Suprapubic skin (tissue), 4 donors: ENCODE measurements around the gene KNDC1. TPM values are rescaled to one million over a fixed set of nuclear protein-coding genes. Genes with fewer than 3 reads are reported as not detected.
"Not testable (repeated sequence)": the region's sequence is repeated elsewhere in the genome, so short reads cannot be mapped to it uniquely, and the experiment has no call there.

ENCODE experiments used
- DNase-seq, 2 donors: peaks; one replicate each; pipeline ENCODE4 v3.0.0-alpha.2; 2019; ENCODE audit warnings: low spot score in 2 of 2
- H3K27ac ChIP-seq: fragments of 200-600 bp; sonication (generic); one replicate; pipeline ENCODE4 v1.5.1; 2019
- H3K27me3 ChIP-seq: fragments of 200-600 bp; sonication (generic); one replicate; pipeline ENCODE4 v1.5.1; 2019
- H3K36me3 ChIP-seq: fragments of 200-600 bp; sonication (generic); one replicate; pipeline ENCODE4 v1.5.1; 2019
- H3K4me1 ChIP-seq: fragments of 200-600 bp; sonication (generic); one replicate; pipeline ENCODE4 v1.5.1; 2019
- H3K4me3 ChIP-seq: fragments of 200-600 bp; sonication (generic); one replicate; pipeline ENCODE4 v1.5.1; 2019; ENCODE audit warnings: mild to moderate bottlenecking
- H3K9me3 ChIP-seq: fragments of 200-600 bp; sonication (generic); one replicate; pipeline ENCODE4 v1.5.1; 2019
- CTCF ChIP-seq, 2 donors: fragments of 200-600 bp in 1 of 2; fragments of 450-650 bp in 1 of 2; sonication (generic) in 1 of 2; IDR thresholded peaks; one replicate each; pipeline ENCODE4 v1.5.1; 2016 to 2019; ENCODE audit warnings: antibody characterized with exemption in 2 of 2, mild to moderate bottlenecking in 1 of 2, moderate library complexity in 1 of 2
- EP300 ChIP-seq: sonication (generic); formaldehyde crosslinking; IDR thresholded peaks from one replicate; pipeline ENCODE4 v1.6.1; 2017; ENCODE audit warnings: antibody characterized with exemption
- POLR2A ChIP-seq, 2 donors: fragments of 450-650 bp; IDR thresholded peaks; one replicate each; pipeline ENCODE4 v1.6.1; 2017; ENCODE audit warnings: antibody characterized with exemption in 2 of 2, mild to moderate bottlenecking in 2 of 2, moderate library complexity in 2 of 2
- POLR2AphosphoS5 ChIP-seq, 3 donors: sonication (generic); formaldehyde crosslinking; IDR thresholded peaks; one replicate each; pipeline ENCODE4 v1.6.1; 2017; ENCODE audit warnings: antibody characterized with exemption in 3 of 3
- WGBS: methylation state at CpG from one replicate; pipeline ENCODE4 v1.1.5; 2018; 5-methylcytosine and 5-hydroxymethylcytosine counted together
- total RNA-seq, 4 donors: library from RNA; depleted of rRNA; stranded (reverse); fragments of >200 nt; gene quantifications; one replicate each; pipeline ENCODE4 v1.1.0, GENCODE V29; 2016

The KNDC1 gene
- total RNA-seq, 4 donors from 2014 or later: 0.08 to 2.5 (median 0.58) TPM

GRCh38 chr10:133231946-133232574 is 72.0 kb downstream of the KNDC1 start:
- H3K27ac ChIP-seq: no peak overlapping the region
- no peaks in the 10 kb centered on the region for H3K9me3 ChIP-seq
- H3K36me3 ChIP-seq: no peaks in the 10 kb centered on the region
- 46% methylated on average over 8 of the region's 11 CpGs for WGBS
- H3K4me3 ChIP-seq: no peak overlapping the region
- no peak for DNase-seq
- peaks cover 100% of the 10 kb centered on the region for H3K27me3 ChIP-seq
- peaks cover 36% of the 10 kb centered on the region for H3K4me1 ChIP-seq
- no peak for TF ChIP-seq EP300
- no peak for TF ChIP-seq POLR2A (IDR thresholded peaks at IDR 0.05)
- TF ChIP-seq CTCF (IDR thresholded peaks at IDR 0.05): no peak
- no peak for TF ChIP-seq POLR2AphosphoS5 (IDR thresholded peaks at IDR 0.05)

- H3K4me3 ChIP-seq, H3K9me3 ChIP-seq, DNase-seq, H3K27ac ChIP-seq, H3K36me3 ChIP-seq: not testable (repeated sequence)
- Histone ChIP-seq H3K4me1 (peaks cover 44% of the 10 kb centered on the region), H3K27me3 (peaks cover 100% of the 10 kb centered on the region)
- WGBS: 58% methylated on average over 9 of the region's 10 CpGs
Measured at GRCh38 chr10:133234796-133235195, 74.8 kb downstream of the KNDC1 start.

GRCh38 chr10:133235265-133235855 is 75.3 kb downstream of the KNDC1 start:
- no peak for TF ChIP-seq CTCF (IDR thresholded peaks at IDR 0.05)
- no peak for TF ChIP-seq POLR2AphosphoS5 (IDR thresholded peaks at IDR 0.05)
- TF ChIP-seq EP300: no peak
- TF ChIP-seq POLR2A (IDR thresholded peaks at IDR 0.05): no peak
- H3K36me3 ChIP-seq: no peaks in the 10 kb centered on the region
- 0% methylated on average over 11 of the region's 48 CpGs for WGBS
- H3K4me3 ChIP-seq: peak overlapping the region; percentile 37
- peaks cover 39% of the 10 kb centered on the region for H3K4me1 ChIP-seq
- DNase-seq: no peak
- peaks cover 99% of the 10 kb centered on the region for H3K27me3 ChIP-seq
- H3K27ac ChIP-seq: no peak overlapping the region
- H3K9me3 ChIP-seq: no peaks in the 10 kb centered on the region

GRCh38 chr10:133235932-133236331 is 75.9 kb downstream of the KNDC1 start:
- WGBS: 1% methylated on average over 9 of the region's 18 CpGs
- peaks cover 33% of the 10 kb centered on the region for H3K4me1 ChIP-seq
- H3K27ac ChIP-seq: no peak overlapping the region
- H3K4me3 ChIP-seq: peak overlapping the region; percentile 37
- TF ChIP-seq POLR2A (IDR thresholded peaks at IDR 0.05) (no peak), EP300 (no peak), CTCF (IDR thresholded peaks at IDR 0.05) (no peak), POLR2AphosphoS5 (IDR thresholded peaks at IDR 0.05) (no peak)
- H3K36me3 ChIP-seq: no peaks in the 10 kb centered on the region
- no peak for DNase-seq
- no peaks in the 10 kb centered on the region for H3K9me3 ChIP-seq
- peaks cover 99% of the 10 kb centered on the region for H3K27me3 ChIP-seq

- H3K4me1 ChIP-seq: peaks cover 40% of the 10 kb centered on the region
- H3K9me3 ChIP-seq: no peaks in the 10 kb centered on the region
- H3K27me3 ChIP-seq: peaks cover 99% of the 10 kb centered on the region
- TF ChIP-seq POLR2AphosphoS5 (IDR thresholded peaks at IDR 0.05): no peak
- TF ChIP-seq POLR2A (IDR thresholded peaks at IDR 0.05): no peak
- no peak for TF ChIP-seq CTCF (IDR thresholded peaks at IDR 0.05)
- TF ChIP-seq EP300: no peak
- H3K27ac ChIP-seq: no peak overlapping the region
- peak overlapping the region; percentile 37 for H3K4me3 ChIP-seq
- H3K36me3 ChIP-seq: no peaks in the 10 kb centered on the region
- DNase-seq: no peak
- WGBS: no CpG with 5 or more reads among the region's 103 CpGs
Measured at GRCh38 chr10:133236401-133237240, 76.6 kb downstream of the KNDC1 start.
